Hepatic stellate cell (primary cell): ENCODE results near the gene GEMIN7.

Experiments used
- DNase-seq: peaks from one replicate; pipeline ENCODE4 v3.0.0; 2011; ENCODE audit warnings: low spot score

Gene GEMIN7

GRCh38 chr19:45128806-45129205 lies 49.7 kb downstream of the GEMIN7 start:
- no peak for DNase-seq

GRCh38 chr19:45130236-45130635 lies 51.2 kb downstream of the GEMIN7 start:
- no peak for DNase-seq

DNA sequence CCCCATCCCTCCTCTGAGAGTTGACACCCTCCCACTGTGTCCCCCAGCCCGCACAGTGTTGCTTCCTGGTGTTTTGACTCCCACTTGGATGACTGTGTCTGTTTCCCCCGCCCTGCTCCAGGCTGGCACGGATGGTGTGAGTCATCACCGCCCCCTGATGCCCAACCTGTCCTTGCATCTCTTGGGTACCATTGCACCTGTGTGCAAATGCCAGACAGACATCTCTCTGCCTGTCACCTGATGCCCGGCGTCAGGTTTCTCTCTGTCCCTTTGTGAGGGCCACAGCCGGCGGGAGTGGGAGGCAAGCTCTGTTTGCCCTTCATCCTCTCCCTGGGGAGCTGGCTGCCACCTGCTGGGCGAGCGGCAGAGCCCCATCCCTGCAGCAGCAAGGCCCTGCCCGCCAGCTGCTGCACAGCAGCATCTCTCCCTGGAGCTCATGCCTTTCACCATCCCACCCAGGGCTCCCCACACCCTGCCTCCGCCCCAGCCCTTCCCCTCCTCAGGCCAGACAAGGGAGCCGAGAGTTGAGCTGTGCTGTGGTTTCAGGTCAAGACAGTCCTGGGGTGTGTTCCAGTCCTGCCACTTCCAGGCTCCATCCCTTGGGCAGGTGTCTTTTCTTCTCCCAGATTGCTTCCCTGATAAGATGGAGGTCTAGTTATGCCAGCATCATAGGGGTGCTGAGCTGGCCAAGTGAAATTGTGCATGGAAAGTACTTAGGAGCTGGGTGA lies 52.0 kb downstream of the GEMIN7 start:
- no peak for DNase-seq

- DNase-seq: no peak
Observed at GRCh38 chr19:45133661-45134060, 54.6 kb downstream of the GEMIN7 start.

- no peak for DNase-seq
Observed at GRCh38 chr19:45135176-45135885, 56.3 kb downstream of the GEMIN7 start.

GRCh38 chr19:45136507-45137178 lies 57.6 kb downstream of the GEMIN7 start:
- no peak for DNase-seq

- no peak for DNase-seq
Observed at GRCh38 chr19:45137179-45137761, 58.2 kb downstream of the GEMIN7 start.

DNA sequence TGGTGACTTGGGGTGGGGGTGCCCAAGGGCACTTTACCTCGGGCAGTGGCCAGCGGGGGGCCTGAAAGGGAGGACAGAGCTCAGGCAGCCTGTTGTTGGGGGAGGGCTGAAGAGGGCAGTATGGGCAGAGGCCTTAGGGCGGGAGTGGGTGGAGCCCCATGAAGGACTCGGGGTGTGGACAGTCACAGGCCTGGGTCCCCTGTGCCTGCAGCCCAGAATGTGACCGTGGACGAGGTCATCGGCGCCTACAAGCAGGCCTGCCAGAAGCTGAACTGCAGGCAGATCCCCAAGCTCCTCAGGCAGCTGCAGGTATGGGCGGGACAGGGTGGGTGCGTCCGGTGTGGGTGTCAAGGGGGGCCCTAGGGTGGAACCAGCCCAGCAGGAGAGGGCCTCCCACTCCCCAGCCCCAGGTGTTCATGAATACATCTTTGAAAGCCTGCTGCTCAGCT lies 59.3 kb downstream of the GEMIN7 start:
- DNase-seq: no peak

GRCh38 chr19:45139286-45140143 lies 60.5 kb downstream of the GEMIN7 start:
- no peak for DNase-seq

- no peak for DNase-seq
Observed at GRCh38 chr19:45140144-45140503, 61.1 kb downstream of the GEMIN7 start.

GRCh38 chr19:45140533-45140932 lies 61.5 kb downstream of the GEMIN7 start:
- DNase-seq: no peak
